ENCODE measurements around the gene HRAS. TPM values are rescaled to one million over a fixed set of nuclear protein-coding genes. Genes with fewer than 3 reads are reported as not detected.

HRAS gene
- total RNA-seq, 4 donors from 2014 or later = 41.1 to 68.0 (median 53.8) TPM

- no peak for ATAC-seq
- no peak for TF ChIP-seq POLR2A (IDR thresholded peaks at IDR 0.05)
- no peak for TF ChIP-seq EP300 (IDR thresholded peaks at IDR 0.05)
- TF ChIP-seq CTCF (IDR thresholded peaks at IDR 0.05) = no peak
- TF ChIP-seq POLR2AphosphoS5 (IDR thresholded peaks at IDR 0.05) = no peak
- 57 to 69% methylated on average over 3 to 4 of the region's 37 CpGs for WGBS, 2 donors (ENCODE audit: low coverage in 1 of 2)
- no peak overlapping the region for H3K4me3 ChIP-seq
- peaks cover 0 to 91% of the 10 kb centered on the region in 2 donors for H3K36me3 ChIP-seq
- H3K27me3 ChIP-seq = no peaks in the 10 kb centered on the region
- H3K4me1 ChIP-seq = no peaks in the 10 kb centered on the region
- no peak overlapping the region for H3K27ac ChIP-seq
- H3K9me3 ChIP-seq = no peaks in the 10 kb centered on the region
Measured at GRCh38 chr11:494761-495536, 40.4 kb downstream of the HRAS start.

GRCh38 chr11:492427-493226 lies 42.7 kb downstream of the HRAS start:
- Histone ChIP-seq H3K27me3 (no peaks in the 10 kb centered on the region), H3K9me3 (no peaks in the 10 kb centered on the region), H3K27ac (no peak overlapping the region), H3K36me3 (peaks cover 0 to 91% of the 10 kb centered on the region in 2 donors), H3K4me1 (no peaks in the 10 kb centered on the region), H3K4me3 (no peak overlapping the region)
- 53% methylated on average over 11 of the region's 32 CpGs; no CpG with 5 or more reads in 1 of the 2 donors for WGBS, 2 donors (ENCODE audit: low coverage in 1 of 2)
- TF ChIP-seq CTCF (IDR thresholded peaks at IDR 0.05) = no peak
- TF ChIP-seq EP300 (IDR thresholded peaks at IDR 0.05) = no peak
- TF ChIP-seq POLR2AphosphoS5 (IDR thresholded peaks at IDR 0.05) = no peak
- no peak for TF ChIP-seq POLR2A (IDR thresholded peaks at IDR 0.05)
- no peak for ATAC-seq

GRCh38 chr11:491358-491757 lies 44.0 kb downstream of the HRAS start:
- H3K4me3 ChIP-seq = no peak overlapping the region
- H3K9me3 ChIP-seq = no peaks in the 10 kb centered on the region
- H3K27me3 ChIP-seq = no peaks in the 10 kb centered on the region
- no peak overlapping the region for H3K27ac ChIP-seq
- peaks cover 0 to 87% of the 10 kb centered on the region in 2 donors for H3K36me3 ChIP-seq
- no CpG with 5 or more reads among the region's 7 CpGs for WGBS, 2 donors (ENCODE audit: low coverage in 1 of 2)
- no peak for ATAC-seq
- TF ChIP-seq CTCF (IDR thresholded peaks at IDR 0.05) (no peak), EP300 (IDR thresholded peaks at IDR 0.05) (no peak), POLR2AphosphoS5 (IDR thresholded peaks at IDR 0.05) (no peak), POLR2A (IDR thresholded peaks at IDR 0.05) (no peak)
- no peaks in the 10 kb centered on the region for H3K4me1 ChIP-seq

- Histone ChIP-seq H3K36me3 (peaks cover 0 to 82% of the 10 kb centered on the region in 2 donors), H3K4me1 (no peaks in the 10 kb centered on the region), H3K4me3 (no peak overlapping the region), H3K9me3 (no peaks in the 10 kb centered on the region), H3K27me3 (no peaks in the 10 kb centered on the region), H3K27ac (no peak overlapping the region)
- TF ChIP-seq POLR2A (IDR thresholded peaks at IDR 0.05) = no peak
- WGBS, 2 donors (ENCODE audit: low coverage in 1 of 2) = 81% methylated on average over 12 of the region's 15 CpGs; no CpG with 5 or more reads in 1 of the 2 donors
- no peak for ATAC-seq
Measured at GRCh38 chr11:490930-491260, 44.5 kb downstream of the HRAS start.

GRCh38 chr11:490186-490929 lies 45.0 kb downstream of the HRAS start:
- Histone ChIP-seq H3K27ac (no peak overlapping the region), H3K27me3 (no peaks in the 10 kb centered on the region), H3K36me3 (peaks cover 0 to 77% of the 10 kb centered on the region in 2 donors), H3K4me1 (no peaks in the 10 kb centered on the region), H3K4me3 (no peak overlapping the region), H3K9me3 (no peaks in the 10 kb centered on the region)
- 90% methylated on average over 2 of the region's 38 CpGs; no CpG with 5 or more reads in 1 of the 2 donors for WGBS, 2 donors (ENCODE audit: low coverage in 1 of 2)
- no peak for ATAC-seq
- TF ChIP-seq POLR2A (IDR thresholded peaks at IDR 0.05) = no peak
- no peak for TF ChIP-seq EP300 (IDR thresholded peaks at IDR 0.05)
- TF ChIP-seq CTCF (IDR thresholded peaks at IDR 0.05) = no peak
- TF ChIP-seq POLR2AphosphoS5 (IDR thresholded peaks at IDR 0.05) = no peak

Measured in gastroesophageal sphincter (tissue), 4 donors.